Pancreas (tissue), 10 donors: ENCODE measurements around the gene MT1H. TPM values are rescaled to one million over a fixed set of nuclear protein-coding genes. Genes with fewer than 3 reads are reported as not detected.
A peak's percentile ranks its signal among the peaks of the same experiment; 100 is the strongest.

ENCODE experiments used
- ATAC-seq, 4 donors: fragments of 200-7000 bp; cut with Tn5 transposase; one replicate each; pipeline versions ENCODE4 v1.8.0 to v1.9.1; 2020; ENCODE audit warnings: mild to moderate bottlenecking in 4 of 4, moderate library complexity in 4 of 4
- DNase-seq, 6 donors: peaks; one replicate each; pipeline ENCODE4 v3.0.0-alpha.2; 2020
- FAIRE-seq: peaks from 2 replicates; lab custom pipeline; 2012; peaks lifted over from hg19 to GRCh38; lab: Jason Lieb, UNC
- H3K27ac ChIP-seq, 4 donors: fragments of 200-600 bp; sonication (generic); 1 replicate in 3 of 4; 2 replicates in 1 of 4; pipeline versions ENCODE4 v1.5.0 to v1.8.0; 2020
- H3K27me3 ChIP-seq, 4 donors: fragments of 200-600 bp; one replicate each; pipeline ENCODE4 v1.8.0; 2021
- H3K36me3 ChIP-seq, 3 donors: fragments of 200-600 bp; sonication (generic) in 1 of 3; one replicate each; pipeline versions ENCODE4 v1.5.0 to v1.8.0; 2020 to 2021
- H3K4me1 ChIP-seq, 3 donors: fragments of 200-600 bp; one replicate each; pipeline ENCODE4 v1.8.0; 2021
- H3K4me3 ChIP-seq, 4 donors: fragments of 200-600 bp; sonication (generic) in 2 of 4; one replicate each; pipeline versions ENCODE4 v1.5.0 to v1.8.0; 2020 to 2021
- H3K9me3 ChIP-seq, 4 donors: fragments of 200-600 bp; one replicate each; pipeline ENCODE4 v1.8.0; 2021
- CTCF ChIP-seq, 4 donors: fragments of 200-600 bp; sonication (generic) in 3 of 4; IDR thresholded peaks; one replicate each; pipeline versions ENCODE4 v1.5.0 to v1.8.0; 2021; ENCODE audit warnings: antibody characterized with exemption in 4 of 4
- WGBS, 2 donors: extraction: QIAGEN DNeasy Blood & Tissue Kit; methylation state at CpG; one replicate each; pipeline ENCODE4 v1.1.7; 2013; 5-methylcytosine and 5-hydroxymethylcytosine counted together
- intact Hi-C, 3 donors: fragments of 100-400 bp; cut with DNase I; formaldehyde crosslinking; loops; one replicate each; pipeline versions ENCODE4 v1.11.1 to v1.14.2; 2022
- polyA plus RNA-seq, 2 donors: library from polyadenylated mRNA; stranded (reverse); fragments of 200-250 nt; gene quantifications; one replicate each; pipeline ENCODE4 v1.2.3, GENCODE V29; 2013
- total RNA-seq, 6 donors: library from RNA; stranded (reverse); fragmentation: NEBNext Ultra II Directional in 4 of 6; extraction: Animal tissue kit (Norgen Biotek cat#: 25700) in 4 of 6; gene quantifications; one replicate each; pipeline versions ENCODE4 v1.2.1 to v1.2.4, GENCODE V29; 2021 to 2023
- donor health status: healthy with polysubstance abuse.
- donor health status: DM: no; HTN: no; CAD: no; lungs with moderate emphysema.
- donor health status: DM: no; HTN: no; CAD: no.
- donor health status: control.
- donor health status: control.
- donor health status: Bipolar disorder and iron deficiency.
- donor health status: DM: yes; HTN: yes; CAD: no.
- donor health status: DM: no; HTN: no; CAD: no.
- donor health status: DM: no; HTN: no; CAD: no.
- donor health status: DM: yes; HTN: yes; CAD: no.

The MT1H gene
- total and polyA plus RNA-seq, 8 donors = 8.3 to 106 (median 21.1) TPM

GRCh38 chr16:56653218-56653617 is 16.4 kb upstream of the MT1H start:
- H3K9me3 ChIP-seq = no peaks in the 10 kb centered on the region
- H3K4me3 ChIP-seq = no peak overlapping the region
- H3K27ac ChIP-seq = no peak overlapping the region
- peaks cover 0 to under 1% (median 0%) of the 10 kb centered on the region in 3 donors for H3K4me1 ChIP-seq
- DNase-seq (no peak), FAIRE-seq (no peak), ATAC-seq (no peak)
- TF ChIP-seq CTCF (IDR thresholded peaks at IDR 0.05) = no peak
- 83 to 91% methylated on average over 7 of the region's 7 CpGs for WGBS, 2 donors
- intact Hi-C loops = no loop called here
- no peaks in the 10 kb centered on the region for H3K36me3 ChIP-seq
- H3K27me3 ChIP-seq = no peaks in the 10 kb centered on the region

- Histone ChIP-seq H3K36me3 (no peaks in the 10 kb centered on the region), H3K9me3 (no peaks in the 10 kb centered on the region), H3K27me3 (no peaks in the 10 kb centered on the region), H3K4me3 (peak within 1 kb of the TSS; percentile 48 to 83 (median 64)), H3K4me1 (peaks cover 4 to 12% (median 6%) of the 10 kb centered on the region in 3 donors), H3K27ac (peak within 1 kb of the TSS; percentile 79 to 90 (median 84))
- FAIRE-seq (no peak), ATAC-seq (peak; percentile 92 to 96 (median 95)), DNase-seq (peak; percentile 93 to 97 (median 96))
- no peak for TF ChIP-seq CTCF (IDR thresholded peaks at IDR 0.05)
- 1% methylated on average over 41 to 46 of the region's 46 CpGs for WGBS, 2 donors
- intact Hi-C loops = no loop called here
These were observed 11.9 kb upstream of the MT1H start, which contains the start of gene MT1F for GRCh38 chr16:56657555-56658326. MT1F (plus strand) TSS chr16:56657959; CDS start chr16:56658059, 100 bp downstream.

- ATAC-seq = peak in 3 of 4 donors; percentile 10 to 24 (median 16)
- H3K27ac ChIP-seq = peak overlapping the region; percentile 79 to 90 (median 84)
- intact Hi-C loops = no loop called here
- H3K9me3 ChIP-seq = no peaks in the 10 kb centered on the region
- H3K36me3 ChIP-seq = no peaks in the 10 kb centered on the region
- no peak for TF ChIP-seq CTCF (IDR thresholded peaks at IDR 0.05)
- WGBS, 2 donors = 2 to 6% methylated on average over 10 of the region's 10 CpGs
- no peak for FAIRE-seq
- no peaks in the 10 kb centered on the region for H3K27me3 ChIP-seq
- peak in 3 of 6 donors; percentile 66 to 69 (median 68) for DNase-seq
- peak overlapping the region; percentile 48 to 83 (median 64) for H3K4me3 ChIP-seq
- H3K4me1 ChIP-seq = peaks cover 4 to 12% (median 6%) of the 10 kb centered on the region in 3 donors
These were observed 11.2 kb upstream of the MT1H start for GRCh38 chr16:56658327-56658875.

- DNase-seq (no peak), ATAC-seq (no peak), FAIRE-seq (no peak)
- Histone ChIP-seq H3K27me3 (no peaks in the 10 kb centered on the region), H3K4me1 (peaks cover 4 to 14% (median 6%) of the 10 kb centered on the region in 3 donors), H3K36me3 (no peaks in the 10 kb centered on the region), H3K27ac (no peak overlapping the region), H3K4me3 (no peak overlapping the region), H3K9me3 (no peaks in the 10 kb centered on the region)
- no peak for TF ChIP-seq CTCF (IDR thresholded peaks at IDR 0.05)
- 61 to 62% methylated on average over 47 to 48 of the region's 48 CpGs for WGBS, 2 donors
- intact Hi-C loops = no loop called here
These were observed 7.0 kb upstream of the MT1H start for GRCh38 chr16:56662357-56663354.
